HepG2 (cell line): ENCODE measurements around the gene HMCN2. TPM values are rescaled to one million over a fixed set of nuclear protein-coding genes. Genes with fewer than 3 reads are reported as not detected.
A peak's percentile ranks its signal among the peaks of the same experiment; 100 is the strongest.

ENCODE experiments used
- ATAC-seq: fragments of 200-7000 bp; cut with Tn5 transposase; 3 replicates; pipeline ENCODE4 v1.9.1; 2020; ENCODE audit warnings: mild to moderate bottlenecking, moderate library complexity
- BruUV-seq: library from RNA; stranded (reverse); fragments of 400-500 nt; replicated peaks from 2 replicates; lab custom pipeline; 2021; lab: Mats Ljungman, UMichigan
- CTCF ChIA-PET: fragments of 300-600 bp; formaldehyde crosslinking; extraction: SDS; loops from one replicate; lab custom pipeline; 2021; ENCODE audit warnings: low total read pairs, inconsistent platforms, low intra/inter-chr PET ratio; lab: Yijun Ruan, JAX
- POLR2A ChIA-PET: fragments of 350-600 bp; sonication (Branson Sonifier 250); formaldehyde crosslinking; loops from one replicate; lab custom pipeline; 2020; ENCODE audit warnings: antibody characterized with exemption, inconsistent platforms; lab: Yijun Ruan, JAX
- DNase-seq: peaks from one replicate; pipeline ENCODE4 v3.0.0-alpha.2; 2015; ENCODE audit warnings: low spot score
- FAIRE-seq: peaks from 3 replicates; lab custom pipeline; 2011; peaks lifted over from hg19 to GRCh38; lab: Jason Lieb, UNC
- H2AFZ ChIP-seq: one replicate; pipeline ENCODE4 v1.6.1; 2011; ENCODE audit warnings: low read length, inconsistent platforms
- H3K27ac ChIP-seq: fragments of 300-600 bp; 3 replicates; pipeline ENCODE4 v1.8.0; 2011; ENCODE audit warnings: mixed run types, mild to moderate bottlenecking, mixed read lengths, low read length, inconsistent platforms; ENCODE audit not compliant: insufficient read depth; ENCODE audit errors: extremely low read length
- H3K27me3 ChIP-seq, 2 experiments: fragments of 200-600 bp in 1 of 2; 2 replicates in 1 of 2; 3 replicates in 1 of 2; pipeline versions ENCODE4 v1.6.0 to v1.8.0; 2011; ENCODE audit warnings: low read length in 2 of 2, mild to moderate bottlenecking in 2 of 2, moderate library complexity in 2 of 2, inconsistent platforms in 1 of 2; ENCODE audit not compliant: insufficient read depth in 2 of 2, control insufficient read depth in 1 of 2
- H3K36me3 ChIP-seq, 2 experiments: fragments of 200-600 bp in 1 of 2; replicated peaks in 1 of 2; 2 replicates in 1 of 2; 3 replicates in 1 of 2; pipeline versions ENCODE4 v1.5.1 to v1.8.0; 2011; ENCODE audit warnings: low read length in 2 of 2, inconsistent platforms in 1 of 2; ENCODE audit not compliant: insufficient read depth in 2 of 2, control insufficient read depth in 1 of 2
- H3K4me1 ChIP-seq: 2 replicates; pipeline ENCODE4 v1.5.1; 2012; ENCODE audit warnings: low read length, inconsistent platforms; ENCODE audit not compliant: insufficient read depth
- H3K4me2 ChIP-seq: 2 replicates; pipeline ENCODE4 v1.6.0; 2011; ENCODE audit warnings: low read depth, low read length, inconsistent platforms
- H3K4me3 ChIP-seq, 3 experiments: fragments of 200-600 bp in 1 of 3; sonication (generic), shearing (Covaris generic) in 1 of 3; replicated peaks in 1 of 3; 2 replicates each; pipeline ENCODE4 v1.5.1; 2011 to 2016; ENCODE audit warnings: low read length in 3 of 3, inconsistent platforms in 2 of 3, low read depth in 2 of 3, mild to moderate bottlenecking in 2 of 3, control low read depth in 1 of 3, mixed read lengths in 1 of 3; ENCODE audit not compliant: insufficient read depth in 1 of 3
- H3K79me2 ChIP-seq: one replicate; pipeline ENCODE4 v1.6.1; 2011; ENCODE audit warnings: low read length, inconsistent platforms; ENCODE audit not compliant: insufficient read depth
- H3K9ac ChIP-seq: 2 replicates; pipeline ENCODE4 v1.6.0; 2011; ENCODE audit warnings: mild to moderate bottlenecking, low read depth, low read length, inconsistent platforms; ENCODE audit not compliant: insufficient read depth
- H3K9me3 ChIP-seq: 2 replicates; pipeline ENCODE4 v1.5.1; 2012; ENCODE audit warnings: mild to moderate bottlenecking, low read length
- H4K20me1 ChIP-seq: 2 replicates; pipeline ENCODE4 v1.6.0; 2011; ENCODE audit warnings: inconsistent platforms, mild to moderate bottlenecking, low read length, moderate library complexity; ENCODE audit not compliant: insufficient read depth
- CBX2 ChIP-seq, 2 experiments: fragments of 200-600 bp in 1 of 2; sonication (generic); formaldehyde crosslinking in 1 of 2; IDR thresholded peaks; 2 replicates each; pipeline versions ENCODE4 v1.7.0 to v1.8.1; 2018 to 2022; ENCODE audit warnings: low read depth in 2 of 2, low read length in 1 of 2, mild to moderate bottlenecking in 1 of 2, missing genetic modification reagents in 1 of 2
- EP300 ChIP-seq, 3 experiments: sonication (generic) in 1 of 3; formaldehyde crosslinking in 1 of 3; IDR thresholded peaks; 2 replicates each; pipeline versions ENCODE4 v1.5.1 to v1.6.1; 2011 to 2020; ENCODE audit warnings: low read depth in 2 of 3, low read length in 2 of 3, borderline replicate concordance in 1 of 3, improper control_type of control experiment in 1 of 3, mild to moderate bottlenecking in 1 of 3, missing genetic modification reagents in 1 of 3, moderate library complexity in 1 of 3
- MZF1 ChIP-seq: sonication (generic); formaldehyde crosslinking; IDR thresholded peaks from 2 replicates; pipeline ENCODE4 v1.8.1; 2023; ENCODE audit warnings: mild to moderate bottlenecking, missing genetic modification reagents, borderline replicate concordance
- ZNF12 ChIP-seq: sonication (generic); formaldehyde crosslinking; IDR thresholded peaks from 2 replicates; pipeline ENCODE4 v1.5.0; 2020; ENCODE audit warnings: missing genetic modification reagents
- ZNF563 ChIP-seq: sonication (generic); formaldehyde crosslinking; IDR thresholded peaks from 2 replicates; pipeline ENCODE4 v1.8.0; 2022; ENCODE audit warnings: mild to moderate bottlenecking, moderate library complexity, missing genetic modification reagents
- ZNF768 ChIP-seq: sonication (generic); formaldehyde crosslinking; IDR thresholded peaks from 2 replicates; pipeline ENCODE4 v1.4.0; 2020; ENCODE audit warnings: missing genetic modification reagents
- WGBS: methylation state at CpG from one replicate; pipeline ENCODE4 v1.1.6; 2017; ENCODE audit warnings: low lambda C conversion rate; 5-methylcytosine and 5-hydroxymethylcytosine counted together
- in situ Hi-C: cut with HindIII; loops from 2 replicates; pipeline ENCODE4 v1.10.0; 2017; ENCODE audit warnings: low pct_unique_long_range_greater_than_20kb; ENCODE audit not compliant: extremely low pct_ligation_motif_present
- intact Hi-C: fragments of 100-400 bp; cut with micrococcal nuclease; formaldehyde crosslinking; loops from one replicate; pipeline ENCODE4 v1.10.0; 2022; ENCODE audit not compliant: unreplicated experiment
- polyA plus RNA-seq, 8 experiments: library from polyadenylated mRNA; depleted of rRNA in 3 of 8; stranded (reverse) in 7 of 8; unstranded in 1 of 8; fragments of >200 nt; fragmentation: Illumina TruSeq in 4 of 8; extraction: Trizol in 4 of 8; gene quantifications; 2 replicates each; pipeline versions ENCODE4 v1.2.1 to v1.2.3, GENCODE V29; 2011 to 2016; ENCODE audit warnings: low read depth in 4 of 8, missing spikeins in 1 of 8, mixed read lengths in 1 of 8; ENCODE audit not compliant: insufficient read depth in 1 of 8
- total RNA-seq, 5 experiments: library from RNA; depleted of rRNA; stranded (reverse); fragments of >200 nt; fragmentation: Illumina TruSeq; extraction: Trizol; gene quantifications; 2 replicates each; pipeline ENCODE4 v1.2.3, GENCODE V29; 2016; ENCODE audit warnings: low read depth in 1 of 5

Gene HMCN2
- total and polyA plus RNA-seq, 2 of the 13 experiments (the other 11 are each of a cell fraction or from before 2014, with no cell fraction given) = 0.09 TPM; not detected in 1

- POLR2A ChIA-PET = no interaction called here
- no peaks in the 10 kb centered on the region for H4K20me1 ChIP-seq
- no peak for TF ChIP-seq EP300 (IDR thresholded peaks at IDR 0.05; ENCODE audit: low read depth in 2 of 2, low read length in 2 of 2)
- no peak for TF ChIP-seq EP300 (CRISPR knock-in tag; IDR thresholded peaks at IDR 0.05; ENCODE audit: borderline replicate concordance)
- H3K79me2 ChIP-seq = no peaks in the 10 kb centered on the region
- 54% methylated on average over 3 of the region's 17 CpGs for WGBS
- FAIRE-seq (no peak), DNase-seq (no peak), ATAC-seq (no peak)
- no peak overlapping the region for H3K4me3 ChIP-seq
- no peak overlapping the region for H3K27ac ChIP-seq
- no peaks in the 10 kb centered on the region for H3K36me3 ChIP-seq
- H3K27me3 ChIP-seq = peaks cover 5 to 9% of the 10 kb centered on the region in 2 experiments; a peak in 2 of 5 replicates
- peaks cover 7% of the 10 kb centered on the region; the same call in 1 of the 2 replicates for H3K4me1 ChIP-seq
- no TSS peak for BruUV-seq
- intact Hi-C loops = no loop called here
- H3K9ac ChIP-seq = no peak overlapping the region
- no peak overlapping the region for H2AFZ ChIP-seq
- no peaks in the 10 kb centered on the region for H3K9me3 ChIP-seq
- in situ Hi-C loops = no loop called here
- CTCF ChIA-PET = no interaction called here
- no peak overlapping the region for H3K4me2 ChIP-seq
Measured at GRCh38 chr9:130377612-130378011, 112.1 kb downstream of the HMCN2 start.

GRCh38 chr9:130378875-130379648 is 113.5 kb downstream of the HMCN2 start:
- ChIA-PET POLR2A (no interaction called here), CTCF (no interaction called here)
- no peaks in the 10 kb centered on the region for H3K79me2 ChIP-seq
- H3K4me2 ChIP-seq = no peak overlapping the region
- H3K9ac ChIP-seq = no peak overlapping the region
- peaks cover 7% of the 10 kb centered on the region; the same call in 1 of the 2 replicates for H3K4me1 ChIP-seq
- no peak for ATAC-seq
- WGBS = 23% methylated on average over 8 of the region's 20 CpGs
- in situ Hi-C loops = no loop called here
- TF ChIP-seq ZNF563 (CRISPR knock-in tag) (no peak), ZNF768 (peak; percentile 95), ZNF12 (CRISPR knock-in tag) (no peak), MZF1 (CRISPR knock-in tag) (no peak), CBX2 (IDR thresholded peaks at IDR 0.05; ENCODE audit: low read depth, low read length) (no peak), CBX2 (CRISPR knock-in tag; IDR thresholded peaks at IDR 0.05; ENCODE audit: low read depth) (no peak)
- FAIRE-seq = no peak
- no peak overlapping the region for H2AFZ ChIP-seq
- no peaks in the 10 kb centered on the region for H3K36me3 ChIP-seq
- no peak overlapping the region for H3K4me3 ChIP-seq
- BruUV-seq = no TSS peak
- H3K9me3 ChIP-seq = no peaks in the 10 kb centered on the region
- peaks cover 5 to 16% of the 10 kb centered on the region in 2 experiments; a peak in 2 of 5 replicates for H3K27me3 ChIP-seq
- H4K20me1 ChIP-seq = peaks cover 2% of the 10 kb centered on the region; the same call in 1 of the 2 replicates
- no peak for DNase-seq
- intact Hi-C loops = no loop called here
- no peak overlapping the region for H3K27ac ChIP-seq
